Mammary epithelial cell (primary cell): Measurements from ENCODE around the gene BORCS5.

Source experiments
- CTCF ChIP-seq, 2 donors: IDR thresholded peaks in 1 of 2; conservative IDR thresholded peaks in 1 of 2; 2 replicates each; pipeline ENCODE4 v1.5.1; 2011 to 2012; ENCODE audit warnings: inconsistent platforms in 2 of 2, low read length in 2 of 2, mild to moderate bottlenecking in 2 of 2, control low read depth in 1 of 2, low read depth in 1 of 2; ENCODE audit not compliant: insufficient read depth in 1 of 2; ENCODE audit errors: extremely low read depth in 1 of 2
- EZH2 ChIP-seq: IDR thresholded peaks from 2 replicates; pipeline ENCODE4 v1.6.1; 2012; ENCODE audit warnings: low read length, inconsistent platforms, borderline replicate concordance

GRCh38 chr12:12445165-12445881 is 88.4 kb downstream of the BORCS5 start:
- TF ChIP-seq CTCF (conservative IDR thresholded peaks at IDR 0.05 in 1 of 2, IDR thresholded peaks at IDR 0.05 in 1 of 2; ENCODE audit: extremely low read depth in 1 of 2, insufficient read depth in 1 of 2, low read depth in 1 of 2, low read length in 2 of 2) (no peak), EZH2 (no peak)
